Activated CD8-positive, alpha-beta memory T cell treated with anti-CD3 and anti-CD28 coated beads, Interleukin-2, amount 50 U/mL, for 4 hours (primary cell): ENCODE data around the gene ETFB.
A peak's percentile ranks its signal among the peaks of the same experiment; 100 is the strongest.

Source experiments
- DNase-seq: peaks from one replicate; pipeline ENCODE4 v3.0.0-alpha.2; 2020

The ETFB gene

DNA sequence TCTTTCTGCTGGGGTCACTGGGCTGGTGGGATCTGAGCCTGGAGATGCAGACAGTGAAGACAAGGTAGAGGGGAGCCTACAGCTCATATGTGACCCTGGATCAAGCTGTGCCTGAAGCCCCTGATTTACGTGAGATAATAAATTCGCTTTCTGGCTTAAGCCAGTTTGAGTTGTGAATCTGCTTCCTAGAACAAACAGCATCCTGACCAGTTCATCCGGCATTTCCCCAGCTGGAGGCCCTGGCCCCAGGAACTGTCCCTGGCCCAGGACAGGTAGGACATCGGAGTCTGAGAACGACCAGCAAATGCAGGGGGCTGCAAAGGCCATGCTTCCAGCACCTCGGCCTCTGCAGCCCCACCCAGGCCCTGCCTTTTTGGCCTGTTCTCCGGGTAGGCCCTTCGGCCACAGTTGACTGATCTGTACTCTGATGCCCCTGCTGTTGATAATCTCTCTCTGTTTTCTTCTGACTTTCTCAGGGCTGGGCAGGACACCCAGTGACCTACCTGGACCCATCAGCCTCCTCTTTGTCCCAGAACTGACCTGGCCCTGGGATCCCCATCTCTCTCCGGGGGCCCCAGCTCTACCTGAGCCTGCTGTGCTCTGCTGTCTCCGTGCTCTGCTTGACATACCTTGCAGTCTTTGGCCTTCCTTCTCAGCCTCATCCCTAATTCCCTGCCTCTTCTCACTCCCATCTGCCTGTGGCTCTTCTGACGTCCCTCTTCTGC, 14.8 kb downstream of the ETFB start:
- no peak for DNase-seq

- DNase-seq: no peak
Measured at GRCh38 chr19:51347209-51347928, 18.8 kb downstream of the ETFB start.

DNA sequence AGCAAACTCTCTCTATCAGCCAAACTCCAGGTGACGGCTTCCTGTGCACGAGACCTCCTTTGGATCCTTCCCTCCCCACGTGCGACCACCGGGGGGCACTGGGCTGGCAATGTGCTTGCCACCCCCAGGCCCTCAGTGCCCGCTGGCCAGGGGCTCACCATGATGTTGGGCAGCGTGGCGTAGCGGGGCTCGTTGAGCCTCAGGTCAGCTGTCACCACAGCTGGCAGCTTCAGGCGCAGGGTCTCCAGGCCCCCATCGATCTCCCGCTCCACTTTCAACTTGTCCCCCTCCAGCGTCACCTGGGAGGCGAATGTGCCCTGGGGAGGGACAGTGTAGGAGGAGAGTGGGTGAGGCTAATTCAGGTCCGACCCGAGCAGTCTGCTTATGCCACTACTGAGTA, 19.4 kb downstream of the ETFB start:
- DNase-seq: no peak

DNA sequence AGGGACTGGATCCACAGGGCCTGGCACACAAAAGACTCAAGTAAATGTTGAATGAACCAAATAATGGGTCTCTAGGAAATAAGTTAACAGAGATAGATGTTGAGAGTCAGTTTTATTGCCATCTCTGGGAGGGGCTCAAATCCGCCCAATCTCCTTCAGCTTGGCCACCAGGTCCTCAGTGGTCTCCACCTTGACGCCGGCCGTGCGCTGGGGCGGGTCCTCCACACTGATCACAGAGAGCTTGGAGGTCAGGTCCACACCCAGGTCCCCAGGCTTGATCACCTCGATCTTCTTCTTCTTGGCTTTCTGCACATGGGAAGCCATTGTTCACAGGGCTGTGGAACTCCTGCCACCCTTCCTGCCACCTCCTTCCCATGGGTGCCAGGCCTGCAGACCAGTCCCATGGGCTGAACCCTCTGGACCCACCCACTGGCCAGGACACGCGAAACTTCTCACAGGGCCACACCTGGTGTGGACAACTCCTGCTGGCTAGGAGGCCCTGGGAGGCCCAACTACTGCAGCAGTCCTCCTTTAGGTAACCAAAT, 21.0 kb downstream of the ETFB start:
- DNase-seq: no peak

DNA sequence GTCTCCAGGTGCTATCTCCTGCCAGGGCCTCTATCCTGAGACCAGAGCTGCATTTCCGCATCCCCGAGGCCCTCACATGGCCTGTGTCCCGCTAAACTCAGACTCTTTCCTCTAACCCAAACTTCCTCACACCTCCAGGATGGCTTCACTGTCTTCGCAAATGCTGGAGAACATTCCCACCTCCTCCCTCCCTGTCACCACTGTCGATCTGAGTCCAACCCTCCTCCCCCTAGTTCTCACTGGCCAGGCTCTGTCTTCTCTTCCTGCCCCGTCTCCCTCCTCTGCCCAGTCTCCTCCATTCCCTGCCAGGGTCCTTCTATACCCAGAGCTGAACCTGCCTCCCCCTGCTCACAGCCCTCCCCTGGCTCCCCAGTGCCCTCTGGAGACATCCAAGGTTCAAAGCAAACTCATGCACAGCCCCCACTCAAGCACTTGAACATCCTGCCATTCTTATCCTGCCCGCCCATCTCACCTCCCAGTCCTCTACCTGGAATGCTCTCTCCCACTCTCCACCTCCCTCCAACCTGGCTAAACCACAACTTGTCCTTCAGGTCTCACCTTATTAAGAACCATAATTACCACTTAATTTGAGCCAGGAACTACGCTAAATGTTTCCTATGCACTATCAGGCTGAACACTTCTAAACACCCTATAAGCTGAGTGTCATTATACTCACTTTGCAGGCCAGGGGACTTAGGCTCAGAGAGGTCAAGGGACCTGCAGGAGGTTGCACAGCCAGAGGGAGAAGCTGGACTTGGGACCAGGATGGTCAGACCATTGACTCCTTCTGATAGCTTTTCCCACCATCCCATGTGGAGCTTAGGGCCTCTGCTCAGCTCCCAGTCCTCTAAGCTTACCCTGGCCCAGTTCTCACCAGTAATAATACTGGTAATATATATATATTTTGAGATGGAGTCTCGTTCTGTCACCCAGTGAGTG, 23.3 kb downstream of the ETFB start:
- DNase-seq: no peak

DNA sequence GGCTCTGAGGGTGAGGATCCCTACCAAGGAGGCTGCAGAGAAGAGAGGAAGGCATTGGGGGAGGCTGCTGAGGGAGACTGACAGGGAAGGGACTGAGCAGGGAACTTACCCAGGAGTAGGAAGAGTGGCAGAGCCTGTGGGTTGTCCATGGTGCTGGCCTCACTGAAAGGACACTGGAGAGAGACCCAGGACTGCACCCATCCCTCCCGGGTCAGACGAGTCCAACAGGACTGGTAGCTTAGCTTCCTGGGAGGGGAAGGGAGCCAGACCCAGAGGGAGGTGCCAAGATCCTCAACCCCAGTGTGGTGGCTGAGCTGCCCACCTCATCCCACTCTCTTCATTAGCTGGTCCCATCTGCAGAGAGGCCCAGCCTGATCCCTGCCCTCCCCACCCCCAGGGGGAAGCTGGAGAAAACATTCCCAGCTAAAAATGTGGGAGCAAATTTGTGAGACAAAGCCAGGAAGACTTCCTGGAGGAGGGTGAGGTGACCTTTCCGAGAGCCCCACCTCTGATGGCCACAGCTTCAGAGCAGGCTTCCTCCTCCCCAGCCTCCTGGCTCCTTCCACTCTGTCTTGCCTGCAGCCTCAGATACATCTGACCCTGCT, 24.1 kb downstream of the ETFB start, which contains the start of gene VSIG10L:
Gene VSIG10L, minus strand, starts transcription at position 164 of the 605 bp plus-strand sequence. Its CDS starts 15 bp downstream, at position 149.
- no peak for DNase-seq

- DNase-seq: no peak
Measured at GRCh38 chr19:51341066-51341465, 25.1 kb downstream of the ETFB start.

DNA sequence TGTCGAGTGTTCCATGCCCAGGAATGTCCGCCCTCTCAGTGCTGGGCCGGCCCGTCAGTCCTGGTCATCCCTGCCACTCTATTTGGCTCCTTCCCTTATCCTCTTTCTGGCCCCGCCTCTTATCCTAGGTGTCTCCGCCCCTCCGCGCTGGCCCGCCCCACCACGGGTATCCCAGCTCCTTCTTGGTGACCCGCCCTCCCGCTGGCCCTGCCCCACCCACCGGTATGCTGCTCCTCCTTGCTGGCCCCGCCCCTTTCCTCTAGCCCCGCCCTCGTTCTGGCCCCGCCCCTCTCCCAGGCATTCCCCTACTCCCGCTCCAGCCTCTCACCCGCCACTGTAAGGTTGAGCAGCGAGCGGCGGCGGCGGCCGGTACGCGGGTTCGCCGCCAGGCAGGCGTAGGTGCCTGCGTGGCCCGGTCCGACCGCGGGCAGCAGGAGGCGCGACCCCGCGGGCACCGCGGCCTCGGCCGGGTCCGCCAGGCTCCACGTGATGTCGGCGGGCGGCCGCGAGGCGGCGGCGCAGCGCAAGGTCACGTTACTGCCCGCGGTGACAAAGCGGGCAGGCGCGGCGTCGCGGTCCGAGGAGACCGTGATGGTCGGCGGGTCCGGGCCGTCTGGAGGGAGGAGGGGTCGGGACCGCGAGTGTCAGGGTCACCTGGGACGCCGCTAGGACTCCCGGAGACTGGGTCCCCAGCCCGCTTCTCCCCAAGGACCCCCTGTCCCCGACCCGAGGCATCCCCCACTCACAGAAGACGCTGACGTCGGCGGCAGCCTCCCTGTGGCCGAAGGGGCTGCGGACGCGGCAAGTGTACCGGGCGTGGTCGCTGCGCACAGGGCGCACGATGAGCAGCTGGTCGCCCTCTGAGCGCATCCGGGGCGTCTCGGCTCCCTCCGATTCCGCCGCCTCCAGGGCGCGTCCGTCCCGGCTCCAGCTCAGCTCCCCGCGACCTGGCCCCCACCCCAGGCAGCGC, 26.2 kb downstream of the ETFB start:
- DNase-seq: peak; percentile 86

DNA sequence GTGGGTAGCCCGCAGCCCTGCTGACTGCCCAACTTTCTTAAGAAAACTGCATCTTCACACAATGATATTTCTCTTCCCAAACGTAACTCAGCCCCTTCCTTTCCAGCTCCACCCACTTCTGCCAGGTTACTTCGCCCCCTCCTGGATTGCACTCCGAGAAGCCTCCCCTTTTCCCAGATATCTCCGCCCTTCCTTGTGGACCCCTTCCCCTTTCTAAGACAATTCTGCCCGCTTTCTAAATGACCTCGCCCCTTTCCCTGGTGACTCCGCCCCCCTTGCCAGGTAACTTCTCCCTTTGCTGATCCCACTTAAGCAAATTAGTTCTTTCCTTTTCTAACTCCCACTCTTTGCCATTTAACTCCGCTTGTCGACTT, 26.9 kb downstream of the ETFB start:
- peak; percentile 30 for DNase-seq

DNA sequence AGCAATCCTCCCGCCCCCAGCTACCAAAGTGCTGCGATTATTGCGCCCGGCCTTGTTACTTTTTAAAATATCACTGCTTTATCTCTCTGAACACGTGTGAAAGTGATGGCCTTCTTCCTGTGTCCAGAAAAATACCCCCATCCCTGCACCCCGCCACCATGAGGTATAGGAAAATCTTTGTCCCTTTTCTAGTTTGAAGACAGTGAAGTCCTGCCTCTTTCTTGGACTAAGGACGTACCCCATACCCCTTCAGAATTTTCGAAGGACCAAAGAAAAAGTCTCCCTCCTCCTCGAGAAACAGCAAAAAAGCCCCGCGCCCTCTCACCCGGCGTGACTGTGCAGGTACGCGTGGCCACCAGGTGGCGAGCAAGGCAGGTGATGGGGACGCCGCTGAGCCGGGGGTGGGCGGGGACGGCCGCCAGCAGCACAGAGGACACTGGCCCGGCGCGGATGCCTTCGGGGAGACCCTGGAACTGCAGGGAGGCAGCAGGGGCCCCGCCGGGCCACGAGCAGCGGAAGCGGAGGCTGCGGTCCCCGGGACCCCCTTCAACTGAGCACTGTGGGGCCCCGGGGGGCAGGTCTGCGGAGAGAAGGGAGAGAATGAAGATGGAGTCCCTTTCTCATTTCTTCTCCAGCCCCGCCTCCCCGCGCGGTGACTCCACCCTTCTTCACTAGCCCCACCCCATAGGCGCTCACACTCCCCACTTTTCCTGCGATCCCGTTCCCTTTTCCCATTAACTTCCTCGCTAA, 27.4 kb downstream of the ETFB start:
- DNase-seq: peak; percentile 89

DNA sequence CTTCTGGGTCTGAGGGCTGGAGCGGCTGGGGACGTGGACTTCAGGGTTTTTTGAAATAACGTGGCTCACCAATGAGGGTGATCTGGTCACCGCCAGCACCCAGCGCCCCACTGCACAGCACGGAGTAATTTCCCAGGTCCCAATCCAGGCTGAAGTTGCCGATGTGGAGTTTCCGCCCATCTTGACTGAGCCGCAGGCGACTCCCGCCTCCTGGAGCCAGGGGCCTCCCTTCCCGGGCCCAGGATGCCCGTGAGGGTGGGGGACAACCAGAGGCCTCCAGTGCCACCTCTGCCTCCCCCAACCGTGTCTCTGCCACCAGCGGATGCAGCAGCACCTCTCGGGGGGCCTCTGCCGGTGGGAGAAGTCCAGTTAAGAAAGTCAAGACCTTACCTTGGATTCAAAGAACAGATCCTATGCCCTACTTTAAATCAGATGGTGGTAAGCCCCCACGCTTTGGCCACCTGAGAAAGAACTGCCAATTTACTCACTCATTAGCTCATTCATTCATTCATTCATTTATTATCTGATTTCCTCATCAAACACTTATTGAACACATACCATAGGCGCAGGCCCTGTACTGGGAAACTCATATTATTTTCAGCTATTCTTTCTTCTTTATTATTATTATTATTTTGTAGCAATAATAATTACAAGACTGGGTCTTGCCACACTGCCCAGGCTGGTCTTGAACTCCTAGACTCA, 28.2 kb downstream of the ETFB start:
- no peak for DNase-seq

GRCh38 chr19:51337141-51337860, 28.9 kb downstream of the ETFB start:
- no peak for DNase-seq

DNA sequence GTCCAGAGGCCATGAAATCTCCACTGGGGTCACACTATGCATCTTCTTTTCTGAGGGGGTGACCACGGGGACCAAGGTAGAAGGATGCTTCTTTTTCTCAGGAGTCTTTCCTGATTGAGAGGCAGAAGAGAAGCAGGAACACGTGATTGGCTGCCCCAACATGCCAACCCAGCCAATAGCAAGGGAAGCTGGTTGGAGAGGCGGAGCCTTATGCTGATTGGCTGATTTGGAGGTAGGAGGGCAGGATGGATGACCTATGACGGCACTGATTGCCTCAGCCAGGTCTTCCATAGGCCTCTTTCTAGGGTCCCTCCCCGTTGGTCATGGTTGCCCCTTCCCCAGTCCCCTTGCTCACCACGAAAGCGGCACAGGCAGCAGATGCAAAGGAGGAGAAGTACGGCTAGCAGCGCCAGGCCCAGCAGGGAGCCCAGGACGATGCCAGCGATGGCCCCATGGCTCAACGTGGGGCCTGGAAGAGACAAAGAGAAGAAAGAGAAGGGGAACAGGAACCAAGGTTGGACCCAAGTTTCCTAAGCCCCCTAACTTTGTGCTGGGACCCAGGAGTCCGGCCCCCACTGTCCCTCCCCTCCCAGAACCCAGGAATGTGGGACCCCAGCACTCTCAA, 32.2 kb downstream of the ETFB start:
- DNase-seq: no peak

DNA sequence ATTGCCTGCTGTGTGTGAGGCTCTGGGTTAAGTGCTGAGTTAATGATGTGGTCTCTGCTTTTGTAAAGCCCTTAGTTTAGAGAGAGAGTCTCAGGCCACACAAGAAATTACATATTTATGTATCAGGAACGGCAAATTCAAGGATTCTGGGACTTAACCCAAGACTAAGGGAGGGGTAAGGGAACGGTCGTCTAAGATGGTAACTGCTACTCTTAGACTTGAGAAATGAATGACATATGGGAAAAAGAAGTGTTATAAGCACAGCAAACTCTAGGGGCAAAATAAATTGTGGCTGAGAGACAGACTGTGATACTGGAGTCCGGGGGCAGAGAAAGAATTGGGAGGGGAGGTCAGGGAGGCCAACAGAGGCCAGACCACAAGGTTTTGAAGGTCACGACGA, 34.5 kb downstream of the ETFB start:
- DNase-seq: no peak

DNA sequence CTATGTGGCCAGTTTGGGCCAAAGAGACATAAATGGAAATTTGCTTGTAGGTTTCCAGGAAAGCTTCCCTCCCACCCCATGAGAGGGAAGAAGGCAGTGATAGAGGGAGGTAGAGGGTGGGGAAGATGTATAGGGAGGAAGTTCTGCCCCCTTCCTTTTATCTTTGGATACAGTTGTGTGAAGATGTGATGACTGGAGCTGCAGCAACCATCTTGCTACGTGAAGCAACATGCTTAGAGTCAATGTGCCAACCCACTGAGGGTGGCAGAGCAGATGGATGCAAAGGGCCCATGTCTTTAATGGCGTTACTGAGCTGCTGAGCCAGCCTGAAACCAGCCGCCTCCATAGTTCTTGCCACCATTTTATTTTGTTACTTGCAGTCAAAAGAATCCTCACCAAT, 35.0 kb downstream of the ETFB start:
- DNase-seq: no peak

DNA sequence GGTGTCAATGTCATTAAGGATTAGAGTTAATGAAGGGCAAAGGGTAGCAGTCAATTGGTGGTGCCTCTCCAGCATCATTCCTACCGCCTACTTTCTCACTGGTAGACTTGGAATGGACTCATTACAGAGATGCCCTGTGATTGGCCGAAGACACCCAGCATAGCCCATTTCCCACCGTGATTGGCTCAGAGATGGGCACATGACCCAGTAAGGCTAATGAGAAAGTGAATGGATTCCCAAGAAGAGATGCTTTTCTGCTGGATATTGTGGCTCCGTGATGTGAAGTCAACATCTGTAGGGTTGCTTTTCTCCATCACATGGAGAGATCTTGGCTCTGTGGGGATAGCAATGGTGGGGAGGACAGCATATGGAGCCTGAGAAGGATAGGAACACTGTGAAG, 35.8 kb downstream of the ETFB start:
- no peak for DNase-seq

- DNase-seq: no peak
Measured at GRCh38 chr19:51329411-51329810, 36.8 kb downstream of the ETFB start.

DNA sequence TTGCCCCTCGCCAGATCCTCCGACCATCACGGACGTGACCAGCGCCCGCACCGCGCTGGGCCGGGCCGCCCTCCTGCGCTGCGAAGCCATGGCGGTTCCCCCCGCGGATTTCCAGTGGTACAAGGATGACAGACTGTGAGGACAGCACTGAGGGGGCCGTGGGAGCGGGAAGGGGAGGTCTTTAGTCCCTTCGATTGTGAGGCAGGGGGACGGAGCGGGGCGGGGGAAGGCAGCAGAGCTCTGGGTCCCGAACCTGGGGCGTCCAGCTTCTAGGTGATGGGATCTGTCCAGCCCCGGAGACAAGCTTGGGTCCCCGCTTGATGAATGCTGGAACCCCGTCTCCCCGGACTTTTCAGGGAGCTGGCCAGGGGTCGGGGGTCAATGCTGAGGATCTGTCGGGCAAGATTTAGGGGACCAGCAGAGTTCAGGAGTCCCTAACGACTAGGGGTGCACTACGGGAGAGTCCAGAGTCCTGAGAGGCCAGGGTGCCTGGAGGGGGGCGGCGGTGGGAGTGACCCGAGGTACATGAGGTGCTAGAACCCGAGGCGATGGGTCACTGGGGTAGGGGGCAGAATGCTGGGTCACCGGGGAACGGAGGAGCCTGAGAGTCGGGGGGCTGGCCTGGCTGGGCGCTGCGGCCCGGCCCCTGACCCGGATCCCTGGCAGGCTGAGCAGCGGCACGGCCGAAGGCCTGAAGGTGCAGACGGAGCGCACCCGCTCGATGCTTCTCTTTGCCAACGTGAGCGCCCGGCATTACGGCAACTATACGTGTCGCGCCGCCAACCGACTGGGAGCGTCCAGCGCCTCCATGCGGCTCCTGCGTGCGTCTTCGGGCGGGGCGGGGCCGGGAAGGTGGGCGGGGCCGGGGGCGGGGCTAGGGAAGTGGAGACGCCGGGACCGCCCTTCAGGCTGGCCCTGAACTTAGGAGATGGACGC, 38.9 kb downstream of the ETFB start:
- peak; percentile 33 for DNase-seq
